HCT116 (cell line): ENCODE measurements around the gene DCAF5. TPM values are rescaled to one million over a fixed set of nuclear protein-coding genes. Genes with fewer than 3 reads are reported as not detected.

Source experiments
- ATAC-seq: fragments of 200-7000 bp; cut with Tn5 transposase; 2 replicates; pipeline ENCODE4 v1.9.1; 2020; ENCODE audit warnings: mild to moderate bottlenecking, moderate library complexity
- BruUV-seq: library from RNA; stranded (reverse); fragments of 400-500 nt; replicated peaks from 2 replicates; lab custom pipeline; 2021; lab: Mats Ljungman, UMichigan
- CTCF ChIA-PET: fragments of 300-600 bp; sonication (Branson Sonifier 250); formaldehyde crosslinking; loops from one replicate; lab custom pipeline; 2021; ENCODE audit warnings: antibody characterized with exemption; lab: Charles Lee
- POLR2A ChIA-PET: fragments of 300-600, 350-600 bp; sonication (Branson Sonifier 250); formaldehyde crosslinking; loops from one replicate; lab custom pipeline; 2021; ENCODE audit warnings: antibody characterized with exemption; lab: Charles Lee
- RAD21 ChIA-PET, 2 experiments: fragments of 300-600 bp; sonication (Branson Sonifier 250); formaldehyde crosslinking; loops; one replicate each; lab custom pipeline; 2023; ENCODE audit warnings: low total read pairs in 2 of 2; ENCODE audit not compliant: uncharacterized antibody in 2 of 2, unreplicated experiment in 2 of 2, low non-redundant PET in 1 of 2; lab: Charles Lee
- DNase-seq: peaks from one replicate; pipeline ENCODE4 v3.0.0-alpha.2; 2010; ENCODE audit warnings: low read depth, low spot score
- H2AFZ ChIP-seq: fragments of 200-600 bp; shearing (Covaris generic), sonication (generic); 2 replicates; pipeline ENCODE4 v1.6.1; 2017; ENCODE audit warnings: low read depth, mixed run types, mixed read lengths, antibody characterized with exemption, low read length; ENCODE audit not compliant: poor library complexity, severe bottlenecking
- H3K27ac ChIP-seq: 2 replicates; pipeline ENCODE4 v1.5.1; 2012; ENCODE audit warnings: low read depth, low read length
- H3K27me3 ChIP-seq: fragments of 200-600 bp; sonication (generic); 2 replicates; pipeline ENCODE4 v1.6.1; 2016; ENCODE audit warnings: mixed run types, low read length, mixed read lengths; ENCODE audit not compliant: insufficient read depth
- H3K36me3 ChIP-seq, 2 experiments: fragments of 200-500 bp in 1 of 2; fragments of 200-600 bp in 1 of 2; sonication (Bioruptor generic) in 1 of 2; sonication (generic) in 1 of 2; 2 replicates each; pipeline versions ENCODE4 v1.5.1 to v1.6.1; 2014 to 2016; ENCODE audit warnings: low read length in 2 of 2, inconsistent platforms in 1 of 2, mixed read lengths in 1 of 2, mixed run types in 1 of 2; ENCODE audit not compliant: insufficient read depth in 2 of 2, control insufficient read depth in 1 of 2
- H3K4me1 ChIP-seq, 2 experiments: fragments of 200-600 bp in 1 of 2; sonication (generic) in 1 of 2; 2 replicates each; pipeline versions ENCODE4 v1.5.1 to v1.6.1; 2012 to 2017; ENCODE audit warnings: low read length in 2 of 2, inconsistent platforms in 1 of 2, mild to moderate bottlenecking in 1 of 2, mixed read lengths in 1 of 2, mixed run types in 1 of 2, moderate library complexity in 1 of 2; ENCODE audit not compliant: insufficient read depth in 2 of 2, control insufficient read depth in 1 of 2
- H3K4me2 ChIP-seq: fragments of 200-600 bp; sonication (generic); 2 replicates; pipeline ENCODE4 v1.6.1; 2017; ENCODE audit warnings: mixed run types, low read length, mixed read lengths
- H3K4me3 ChIP-seq, 2 experiments: fragments of 200-600 bp in 1 of 2; sonication (generic) in 1 of 2; replicated peaks in 1 of 2; 2 replicates each; pipeline ENCODE4 v1.5.1; 2011 to 2016; ENCODE audit warnings: low read length in 2 of 2, control low read depth in 1 of 2, low read depth in 1 of 2, mild to moderate bottlenecking in 1 of 2, mixed read lengths in 1 of 2, mixed run types in 1 of 2
- H3K79me2 ChIP-seq: fragments of 200-600 bp; sonication (generic); 2 replicates; pipeline ENCODE4 v1.6.1; 2017; ENCODE audit warnings: mild to moderate bottlenecking, mixed run types, low read length, moderate library complexity, mixed read lengths; ENCODE audit not compliant: insufficient read depth
- H3K9ac ChIP-seq: fragments of 200-600 bp; sonication (generic); 2 replicates; pipeline ENCODE4 v1.6.1; 2016; ENCODE audit warnings: low read length, mixed read lengths
- H3K9me2 ChIP-seq: fragments of 200-600 bp; sonication (generic), shearing (Covaris generic); 2 replicates; pipeline ENCODE4 v1.6.1; 2017; ENCODE audit warnings: mixed run types, mild to moderate bottlenecking, moderate library complexity; ENCODE audit not compliant: insufficient read depth
- H3K9me3 ChIP-seq, 2 experiments: fragments of 200-500 bp in 1 of 2; fragments of 200-600 bp in 1 of 2; sonication (Bioruptor generic) in 1 of 2; sonication (generic) in 1 of 2; 2 replicates each; pipeline ENCODE4 v1.6.1; 2014 to 2017; ENCODE audit warnings: low read length in 2 of 2, mixed read lengths in 2 of 2, inconsistent platforms in 1 of 2, low read depth in 1 of 2, mild to moderate bottlenecking in 1 of 2, mixed run types in 1 of 2, moderate library complexity in 1 of 2; ENCODE audit not compliant: control insufficient read depth in 1 of 2, insufficient read depth in 1 of 2
- H4K20me1 ChIP-seq: fragments of 200-600 bp; sonication (generic), shearing (Covaris generic); 2 replicates; pipeline ENCODE4 v1.6.1; 2017; ENCODE audit warnings: mixed run types, mild to moderate bottlenecking, moderate library complexity; ENCODE audit not compliant: insufficient read depth
- CBX3 ChIP-seq: IDR thresholded peaks from 2 replicates; pipeline ENCODE4 v1.6.1; 2012; ENCODE audit warnings: low read depth
- EGR1 ChIP-seq: IDR thresholded peaks from 2 replicates; pipeline ENCODE4 v1.6.1; 2012; ENCODE audit warnings: low read depth
- ELF1 ChIP-seq: IDR thresholded peaks from 2 replicates; pipeline ENCODE4 v1.6.1; 2012; ENCODE audit warnings: low read depth, borderline replicate concordance
- EZH2 ChIP-seq: fragments of 200-600 bp; sonication (generic); IDR thresholded peaks from 2 replicates; pipeline ENCODE4 v1.6.1; 2017; ENCODE audit warnings: antibody characterized with exemption, mixed run types
- FOSL1 ChIP-seq: IDR thresholded peaks from 2 replicates; pipeline ENCODE4 v1.6.1; 2012; ENCODE audit warnings: low read depth
- POLR2A ChIP-seq: IDR thresholded peaks from 2 replicates; pipeline ENCODE4 v1.7.0; 2011; ENCODE audit warnings: borderline replicate concordance; ENCODE audit not compliant: insufficient read depth, insufficient read length; ENCODE audit errors: extremely low read depth
- SP1 ChIP-seq: IDR thresholded peaks from 2 replicates; pipeline ENCODE4 v1.6.1; 2012; ENCODE audit warnings: low read depth
- TCF7L2 ChIP-seq: IDR thresholded peaks from 2 replicates; pipeline ENCODE4 v1.7.0; 2011; ENCODE audit warnings: borderline replicate concordance, inconsistent platforms; ENCODE audit not compliant: insufficient read depth, insufficient read length; ENCODE audit errors: extremely low read depth
- YY1 ChIP-seq: IDR thresholded peaks from 2 replicates; pipeline ENCODE4 v1.6.1; 2011; ENCODE audit warnings: low read length, low read depth, moderate library complexity, mild to moderate bottlenecking; ENCODE audit not compliant: insufficient replicate concordance; ENCODE audit errors: extremely low read depth
- ZBTB33 ChIP-seq: IDR thresholded peaks from 2 replicates; pipeline ENCODE4 v1.6.1; 2011; ENCODE audit warnings: mild to moderate bottlenecking, low read length, moderate library complexity; ENCODE audit not compliant: insufficient replicate concordance; ENCODE audit errors: extremely low read depth
- ZNF274 ChIP-seq: fragments of 200-500 bp; sonication (Bioruptor generic); IDR thresholded peaks from 2 replicates; pipeline ENCODE4 v1.6.1; 2014; ENCODE audit warnings: mild to moderate bottlenecking, low read depth, low read length, inconsistent platforms
- intact Hi-C: fragments of 100-400 bp; cut with micrococcal nuclease; formaldehyde crosslinking; loops from 2 replicates; pipeline ENCODE4 v1.10.0; 2022
- total RNA-seq: library from RNA; stranded (reverse); gene quantifications from one replicate; pipeline ENCODE4 v1.2.1, GENCODE V29; 2021; ENCODE audit not compliant: unreplicated experiment

The DCAF5 gene
- total RNA-seq, 1 experiment from 2014 or later = 27.1 TPM

GRCh38 chr14:69036757-69037506 is 116.0 kb downstream of the DCAF5 start:
- TF ChIP-seq EGR1 = no peak
- no peak for TF ChIP-seq EZH2
- no peak for TF ChIP-seq ELF1
- no peak for TF ChIP-seq TCF7L2
- TF ChIP-seq YY1 = no peak
- no peak for TF ChIP-seq ZNF274
- no peak for TF ChIP-seq FOSL1
- TF ChIP-seq ZBTB33 = no peak
- no peak for TF ChIP-seq POLR2A
- no peak for TF ChIP-seq CBX3
- no peak for TF ChIP-seq SP1
- intact Hi-C loops = no loop called here
- Histone ChIP-seq H3K4me3 (no peak overlapping the region), H4K20me1 (no peaks in the 10 kb centered on the region), H3K27me3 (no peaks in the 10 kb centered on the region), H3K4me1 (peaks cover 8 to 25% of the 10 kb centered on the region in 2 experiments; a peak in 3 of 4 replicates), H3K9me3 (no peaks in the 10 kb centered on the region), H3K27ac (no peak overlapping the region), H3K4me2 (no peak overlapping the region), H3K9ac (no peak overlapping the region), H3K79me2 (no peaks in the 10 kb centered on the region), H2AFZ (no peak overlapping the region), H3K36me3 (no peaks in the 10 kb centered on the region), H3K9me2 (no peaks in the 10 kb centered on the region)
- ChIA-PET CTCF (interaction anchor here (1.0 kb wide), 1 partner anchor 53 kb away, joined by 3 read pairs; no protein-coding TSS in a partner anchor), RAD21 (no interaction called here), POLR2A (no interaction called here)
- BruUV-seq = no TSS peak
- DNase-seq = no peak
- no peak for ATAC-seq
